Sigmoid colon (tissue), 4 donors: ENCODE results near the gene PTGDS.

Experiments used
- CTCF ChIP-seq, 4 experiments: fragments of 450-650 bp in 3 of 4; fragments of 200-600 bp in 1 of 4; IDR thresholded peaks; one replicate each; pipeline ENCODE4 v1.5.1; 2016 to 2019; ENCODE audit warnings: antibody characterized with exemption in 4 of 4, mild to moderate bottlenecking in 3 of 4, moderate library complexity in 2 of 4
- EP300 ChIP-seq, 4 donors: sonication (generic); formaldehyde crosslinking; IDR thresholded peaks; one replicate each; pipeline ENCODE4 v1.6.1; 2017; ENCODE audit warnings: antibody characterized with exemption in 4 of 4

GRCh38 chr9:136957461-136957860 is 19.8 kb upstream of the PTGDS start:
- TF ChIP-seq CTCF (IDR thresholded peaks at IDR 0.05) (no peak), EP300 (IDR thresholded peaks at IDR 0.05) (no peak)
